Stimulated activated CD4-positive, alpha-beta T cell treated with anti-CD3 and anti-CD28 coated beads, Interleukin-12 subunit alpha, Interleukin-12 subunit beta, amount 100 ng/mL, for 48 hours (primary cell): Measurements from ENCODE around the gene JCAD.

Experiments
- DNase-seq, 3 donors: peaks; one replicate each; pipeline ENCODE4 v3.0.0-alpha.2; 2020; ENCODE audit warnings: low read depth in 2 of 3, low spot score in 1 of 3

Gene JCAD

GRCh38 chr10:30047924-30048531, 11.4 kb downstream of the JCAD start:
- no peak for DNase-seq

- no peak for DNase-seq
These were observed 12.0 kb downstream of the JCAD start for GRCh38 chr10:30047430-30047829.

- DNase-seq = no peak
These were observed 12.9 kb downstream of the JCAD start for GRCh38 chr10:30046476-30046875.

GRCh38 chr10:30045961-30046360, 13.4 kb downstream of the JCAD start:
- no peak for DNase-seq

- no peak for DNase-seq
These were observed 15.7 kb downstream of the JCAD start for GRCh38 chr10:30043476-30044270.

- DNase-seq = no peak
These were observed 16.6 kb downstream of the JCAD start for GRCh38 chr10:30042820-30043219.

- no peak for DNase-seq
These were observed 17.9 kb downstream of the JCAD start for GRCh38 chr10:30041196-30042105.

GRCh38 chr10:30040597-30040996, 18.8 kb downstream of the JCAD start:
- DNase-seq = no peak

- no peak for DNase-seq
These were observed 19.4 kb downstream of the JCAD start for GRCh38 chr10:30039988-30040387.

- no peak for DNase-seq
These were observed 19.8 kb downstream of the JCAD start for GRCh38 chr10:30039567-30039966.

GRCh38 chr10:30038781-30039536, 20.4 kb downstream of the JCAD start:
- DNase-seq = no peak

- DNase-seq = no peak
These were observed 21.6 kb downstream of the JCAD start for GRCh38 chr10:30037620-30038336.

- no peak for DNase-seq
These were observed 22.6 kb downstream of the JCAD start for GRCh38 chr10:30036811-30037210.

GRCh38 chr10:30036341-30036740, 23.0 kb downstream of the JCAD start:
- DNase-seq = no peak

- no peak for DNase-seq
These were observed 24.8 kb downstream of the JCAD start for GRCh38 chr10:30034433-30035137.

GRCh38 chr10:30032125-30032524, 27.3 kb downstream of the JCAD start:
- no peak for DNase-seq

- DNase-seq = no peak
These were observed 29.5 kb downstream of the JCAD start for GRCh38 chr10:30029872-30030256.

GRCh38 chr10:30029164-30029871, 30.1 kb downstream of the JCAD start:
- no peak for DNase-seq

GRCh38 chr10:30028738-30029030, 30.7 kb downstream of the JCAD start:
- no peak for DNase-seq
